ENCODE data around the gene MAGI3. TPM values are rescaled to one million over a fixed set of nuclear protein-coding genes. Genes with fewer than 3 reads are reported as not detected.
"Not testable (repeated sequence)": the region's sequence is repeated elsewhere in the genome, so short reads cannot be mapped to it uniquely, and the experiment has no call there.

Gene MAGI3
- total RNA-seq, 3 donors from 2014 or later = 48.6 to 65.4 (median 62.9) TPM

DNA sequence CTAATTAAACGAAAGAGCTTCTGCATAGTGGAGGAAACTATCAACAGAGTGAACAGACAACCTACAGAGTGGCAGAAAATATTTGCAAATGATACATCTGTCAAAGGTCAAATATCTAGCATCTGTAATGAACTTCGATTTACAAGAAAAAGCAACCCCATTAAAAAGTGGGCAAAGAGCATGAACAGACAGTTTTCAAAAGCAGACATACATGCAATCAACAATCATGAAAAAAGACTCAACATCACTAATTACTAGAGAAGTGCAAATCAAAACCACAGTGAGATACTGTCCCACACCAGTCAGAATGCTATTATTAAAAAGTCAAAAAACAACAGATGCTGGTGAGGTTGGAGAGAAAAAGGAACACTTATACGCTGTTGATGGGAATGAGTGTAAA, 103.2 kb downstream of the MAGI3 start:
- no peaks in the 10 kb centered on the region for H3K4me1 ChIP-seq (ENCODE audit: low read depth)
- H3K36me3 ChIP-seq (ENCODE audit: low read depth) = no peaks in the 10 kb centered on the region
- ATAC-seq (no peak), DNase-seq (no peak)
- intact Hi-C loops (cut with DNase I, micrococcal nuclease) = no loop called here
- no peak overlapping the region for H3K4me3 ChIP-seq
- H3K9me3 ChIP-seq = peaks cover 11% of the 10 kb centered on the region
- TF ChIP-seq, protein P1, sequence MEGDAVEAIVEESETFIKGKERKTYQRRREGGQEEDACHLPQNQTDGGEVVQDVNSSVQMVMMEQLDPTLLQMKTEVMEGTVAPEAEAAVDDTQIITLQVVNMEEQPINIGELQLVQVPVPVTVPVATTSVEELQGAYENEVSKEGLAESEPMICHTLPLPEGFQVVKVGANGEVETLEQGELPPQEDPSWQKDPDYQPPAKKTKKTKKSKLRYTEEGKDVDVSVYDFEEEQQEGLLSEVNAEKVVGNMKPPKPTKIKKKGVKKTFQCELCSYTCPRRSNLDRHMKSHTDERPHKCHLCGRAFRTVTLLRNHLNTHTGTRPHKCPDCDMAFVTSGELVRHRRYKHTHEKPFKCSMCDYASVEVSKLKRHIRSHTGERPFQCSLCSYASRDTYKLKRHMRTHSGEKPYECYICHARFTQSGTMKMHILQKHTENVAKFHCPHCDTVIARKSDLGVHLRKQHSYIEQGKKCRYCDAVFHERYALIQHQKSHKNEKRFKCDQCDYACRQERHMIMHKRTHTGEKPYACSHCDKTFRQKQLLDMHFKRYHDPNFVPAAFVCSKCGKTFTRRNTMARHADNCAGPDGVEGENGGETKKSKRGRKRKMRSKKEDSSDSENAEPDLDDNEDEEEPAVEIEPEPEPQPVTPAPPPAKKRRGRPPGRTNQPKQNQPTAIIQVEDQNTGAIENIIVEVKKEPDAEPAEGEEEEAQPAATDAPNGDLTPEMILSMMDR (IDR thresholded peaks at IDR 0.05) = no peak

DNA sequence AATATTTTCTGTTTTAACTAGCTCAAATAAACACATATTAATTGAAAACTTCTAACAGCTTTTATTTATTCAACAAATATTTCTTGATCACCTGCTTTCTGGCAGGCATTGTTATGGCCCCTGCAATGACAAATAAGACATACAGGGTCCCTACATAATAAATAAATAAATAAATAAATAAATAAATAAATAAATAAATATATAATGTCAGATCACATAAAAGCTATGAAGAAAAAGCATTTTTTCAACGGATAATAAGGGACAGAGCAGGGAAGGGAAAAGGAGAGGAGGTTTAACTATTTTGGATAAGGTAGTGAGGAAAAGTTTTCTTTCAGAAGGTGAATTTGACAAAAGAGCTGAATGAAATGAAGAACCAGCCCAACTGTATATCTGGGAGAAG, 115.0 kb downstream of the MAGI3 start:
- no peaks in the 10 kb centered on the region for H3K36me3 ChIP-seq (ENCODE audit: low read depth)
- TF ChIP-seq, protein P1 (IDR thresholded peaks at IDR 0.05) = no peak
- ATAC-seq (no peak), DNase-seq (no peak)
- H3K4me3 ChIP-seq = no peak overlapping the region
- no peaks in the 10 kb centered on the region for H3K9me3 ChIP-seq
- intact Hi-C loops (cut with DNase I, micrococcal nuclease) = no loop called here
- peaks cover 11% of the 10 kb centered on the region for H3K4me1 ChIP-seq (ENCODE audit: low read depth)

DNA sequence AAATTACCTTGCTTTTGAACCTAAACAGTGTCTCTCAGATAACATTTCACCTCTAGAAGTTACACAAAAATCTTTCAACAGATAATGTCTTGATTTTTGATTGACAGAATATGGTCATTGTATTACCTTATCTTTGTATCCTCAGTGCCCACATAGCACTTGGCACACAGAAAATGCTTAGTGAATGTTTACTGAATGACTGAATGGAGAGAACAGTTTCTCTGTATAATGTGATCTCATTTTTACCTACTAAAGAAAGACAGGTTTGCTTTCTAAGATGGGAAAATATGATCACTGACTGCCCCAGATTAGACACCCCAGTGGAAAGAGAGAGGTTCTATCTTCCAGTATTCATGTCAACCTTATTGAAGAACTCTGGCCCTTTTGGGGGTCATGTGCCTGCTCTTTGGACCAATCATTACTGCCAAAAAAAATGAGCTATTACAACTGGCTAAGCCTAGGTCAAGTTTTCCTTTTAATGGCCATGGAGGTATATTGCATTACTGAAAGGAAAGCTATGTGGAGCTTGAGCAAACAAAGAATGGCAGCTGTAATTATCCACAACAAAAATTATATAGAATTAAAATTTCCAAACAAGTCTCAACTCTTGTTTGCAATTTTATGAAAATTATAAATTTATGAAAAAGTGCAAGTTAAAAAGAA, 117.4 kb downstream of the MAGI3 start:
- H3K9me3 ChIP-seq = peaks cover 17% of the 10 kb centered on the region
- ATAC-seq (peak; percentile 13), DNase-seq (no peak)
- intact Hi-C loops (cut with DNase I, micrococcal nuclease) = no loop called here
- TF ChIP-seq, protein P1 (IDR thresholded peaks at IDR 0.05) = no peak
- no peak overlapping the region for H3K4me3 ChIP-seq
- no peaks in the 10 kb centered on the region for H3K36me3 ChIP-seq (ENCODE audit: low read depth)
- H3K4me1 ChIP-seq (ENCODE audit: low read depth) = peaks cover 11% of the 10 kb centered on the region

DNA sequence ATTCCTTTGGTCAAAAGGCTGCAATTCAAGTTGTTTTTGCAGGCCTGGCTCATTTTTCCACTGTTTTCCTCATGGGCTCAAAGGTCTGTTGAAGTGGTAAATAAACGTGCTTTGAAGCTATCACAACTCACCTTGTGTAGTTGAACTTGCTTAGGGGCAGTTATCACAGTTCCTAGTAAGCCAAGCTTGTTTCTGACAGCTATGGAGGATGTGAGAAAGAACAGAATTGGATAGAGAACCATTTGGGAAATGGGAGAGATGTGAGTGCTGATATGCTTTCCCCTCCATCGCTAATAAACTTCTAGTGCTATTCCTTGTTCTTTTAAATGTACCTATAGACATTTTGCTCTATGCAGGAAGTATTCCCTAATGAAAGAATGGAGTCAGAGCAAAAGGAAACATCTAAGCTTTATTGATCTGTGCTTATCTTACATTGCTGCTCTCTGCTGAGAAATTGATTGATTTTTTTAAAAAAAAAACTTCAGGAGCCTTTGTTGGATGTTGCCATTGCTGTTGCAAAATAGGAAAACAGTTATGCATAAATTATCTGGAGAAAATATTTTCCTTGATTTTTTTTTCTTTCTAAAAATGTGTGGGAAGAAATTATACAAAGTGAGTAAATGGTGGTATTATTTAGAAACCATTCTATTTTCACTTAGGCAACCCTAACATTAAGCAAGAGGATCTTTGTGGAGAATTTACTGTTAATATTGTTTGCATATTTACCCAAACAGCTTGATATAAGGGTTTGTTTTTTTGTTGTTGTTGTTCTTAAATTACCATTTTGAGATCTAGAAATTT, 118.2 kb downstream of the MAGI3 start:
- TF ChIP-seq, protein P1 (IDR thresholded peaks at IDR 0.05) = no peak
- Histone ChIP-seq H3K9me3 (peaks cover 17% of the 10 kb centered on the region), H3K4me3 (no peak overlapping the region), H3K36me3 (ENCODE audit: low read depth) (no peaks in the 10 kb centered on the region), H3K4me1 (ENCODE audit: low read depth) (peaks cover 11% of the 10 kb centered on the region)
- ATAC-seq = peak; percentile 78
- peak in 1 of 3 donors; percentile 24 for DNase-seq
- intact Hi-C loops (cut with DNase I, micrococcal nuclease) = no loop called here

DNA sequence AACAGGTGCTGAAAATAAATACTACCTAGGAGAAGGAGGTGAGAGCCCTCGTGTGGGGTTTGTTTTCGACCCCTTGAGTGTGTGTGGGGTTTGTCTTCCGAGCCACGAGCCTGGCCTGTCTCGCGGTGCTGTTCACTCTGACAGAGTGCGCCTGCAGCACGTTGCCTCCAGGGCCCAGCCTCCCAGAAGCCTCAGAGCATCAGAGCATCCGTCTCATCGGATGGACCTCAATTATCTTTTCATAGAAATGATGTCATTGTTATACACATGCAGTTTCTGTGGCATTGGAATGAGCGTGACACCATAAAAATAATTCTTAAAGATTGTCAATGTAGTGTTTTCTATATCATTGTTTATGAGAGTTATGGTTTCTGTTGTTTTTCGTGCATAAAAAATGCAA, 119.5 kb downstream of the MAGI3 start:
- ATAC-seq; intact Hi-C loops (cut with DNase I, micrococcal nuclease); DNase-seq; H3K36me3 ChIP-seq (ENCODE audit: low read depth); H3K4me3 ChIP-seq: not testable (repeated sequence)
- Histone ChIP-seq H3K4me1 (ENCODE audit: low read depth) (peaks cover 11% of the 10 kb centered on the region), H3K9me3 (peaks cover 17% of the 10 kb centered on the region)

DNA sequence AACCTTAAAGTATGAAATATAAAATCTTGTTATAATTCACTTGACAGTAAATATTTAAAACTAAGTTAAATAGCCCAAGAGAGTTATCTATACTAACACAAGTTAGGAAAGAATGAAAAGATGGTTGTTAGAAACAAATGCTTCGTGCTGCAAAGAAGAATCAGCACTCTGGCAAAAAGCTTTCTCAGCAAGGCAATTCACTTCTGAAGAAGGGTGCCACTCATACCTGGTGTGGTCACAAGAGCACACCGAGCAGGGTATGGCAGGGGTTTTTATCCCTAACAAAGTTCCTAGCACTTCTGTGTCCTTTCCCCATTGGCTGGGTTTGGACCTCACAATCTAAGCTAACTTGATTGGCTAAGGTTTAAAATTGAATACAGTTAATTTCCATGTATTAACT, 121.0 kb downstream of the MAGI3 start:
- TF ChIP-seq, protein P1 (IDR thresholded peaks at IDR 0.05) = no peak
- H3K4me3 ChIP-seq = no peak overlapping the region
- no peaks in the 10 kb centered on the region for H3K36me3 ChIP-seq (ENCODE audit: low read depth)
- ATAC-seq (no peak), DNase-seq (no peak)
- intact Hi-C loops (cut with DNase I, micrococcal nuclease) = no loop called here
- peaks cover 17% of the 10 kb centered on the region for H3K9me3 ChIP-seq
- peaks cover 11% of the 10 kb centered on the region for H3K4me1 ChIP-seq (ENCODE audit: low read depth)

Data from mucosa of descending colon (tissue), 3 donors.